B cell (primary cell): Measurements from ENCODE around the gene ADCY3. TPM values are rescaled to one million over a fixed set of nuclear protein-coding genes. Genes with fewer than 3 reads are reported as not detected.

Experiments used
- ATAC-seq: fragments of 200-7000 bp; cut with Tn5 transposase; one replicate; pipeline ENCODE4 v1.10.0; 2021; ENCODE audit warnings: low read depth, mild to moderate bottlenecking, moderate number of reproducible peaks, moderate library complexity
- CTCF ChIA-PET: fragments of 350-600 bp; sonication (Branson Sonifier 250); formaldehyde crosslinking; loops from one replicate; lab custom pipeline; 2021; ENCODE audit warnings: antibody characterized with exemption, inconsistent platforms; lab: Charles Lee
- POLR2A ChIA-PET: fragments of 350-600 bp; sonication (Branson Sonifier 250); formaldehyde crosslinking; loops from one replicate; lab custom pipeline; 2021; ENCODE audit warnings: antibody characterized with exemption; lab: Charles Lee
- DNase-seq: peaks from one replicate; pipeline ENCODE4 v3.0.0; 2013
- H2AFZ ChIP-seq: 2 replicates; pipeline ENCODE4 v1.6.1; 2012; ENCODE audit warnings: mild to moderate bottlenecking, low read depth, low read length; ENCODE audit not compliant: insufficient read depth, poor library complexity, severe bottlenecking
- H3K27ac ChIP-seq, 2 donors: 1 replicate in 1 of 2; 2 replicates in 1 of 2; pipeline ENCODE4 v1.5.1; 2012 to 2013; ENCODE audit warnings: low read length in 2 of 2, mild to moderate bottlenecking in 2 of 2, moderate library complexity in 1 of 2
- H3K27me3 ChIP-seq, 4 experiments: fragments of 200-600 bp in 1 of 4; sonication (generic) in 1 of 4; replicated peaks in 1 of 4; 1 replicate in 2 of 4; 2 replicates in 2 of 4; pipeline versions ENCODE4 v1.6.1 to v1.7.0; 2013 to 2016; ENCODE audit warnings: low read length in 3 of 4, mild to moderate bottlenecking in 2 of 4, mixed read lengths in 1 of 4, moderate library complexity in 1 of 4; ENCODE audit not compliant: insufficient read depth in 4 of 4, control insufficient read depth in 3 of 4; ENCODE audit errors: control extremely low read depth in 1 of 4
- H3K36me3 ChIP-seq, 2 experiments: replicated peaks in 1 of 2; 1 replicate in 1 of 2; 2 replicates in 1 of 2; pipeline versions ENCODE4 v1.6.1 to v1.7.1; 2013; ENCODE audit warnings: low read length in 1 of 2; ENCODE audit not compliant: insufficient read depth in 2 of 2, control insufficient read depth in 1 of 2; ENCODE audit errors: control extremely low read depth in 1 of 2, extremely low read depth in 1 of 2
- H3K4me1 ChIP-seq, 2 donors: fragments of 200-600 bp in 1 of 2; sonication (generic) in 1 of 2; 1 replicate in 1 of 2; 2 replicates in 1 of 2; pipeline versions ENCODE4 v1.5.1 to v1.6.1; 2013 to 2017; ENCODE audit warnings: low read length in 2 of 2; ENCODE audit not compliant: control insufficient read depth in 2 of 2, insufficient read depth in 2 of 2
- H3K4me2 ChIP-seq: replicated peaks from 2 replicates; pipeline ENCODE3; 2012; ENCODE audit warnings: mild to moderate bottlenecking, low read depth, low read length; ENCODE audit not compliant: poor library complexity, severe bottlenecking
- H3K4me3 ChIP-seq, 5 experiments: fragments of 200-600 bp in 1 of 5; sonication (generic) in 1 of 5; 1 replicate in 3 of 5; 2 replicates in 2 of 5; pipeline versions ENCODE4 v1.5.1 to v1.7.0; 2011 to 2016; ENCODE audit warnings: low read length in 4 of 5, mild to moderate bottlenecking in 4 of 5, low read depth in 2 of 5, control low read depth in 1 of 5, moderate library complexity in 1 of 5; ENCODE audit not compliant: insufficient read depth in 1 of 5; ENCODE audit errors: control extremely low read depth in 1 of 5, extremely low read depth in 1 of 5
- H3K79me2 ChIP-seq: fragments of 200-600 bp; sonication (generic); one replicate; pipeline ENCODE4 v1.6.0; 2016; ENCODE audit warnings: low read length; ENCODE audit not compliant: control insufficient read depth, insufficient read depth
- H3K9ac ChIP-seq: fragments of 200-600 bp; sonication (generic); 2 replicates; pipeline ENCODE4 v1.6.1; 2017; ENCODE audit warnings: mild to moderate bottlenecking, low read length, moderate library complexity
- H3K9me3 ChIP-seq, 3 donors: one replicate each; pipeline versions ENCODE4 v1.6.1 to v1.7.1; 2013; ENCODE audit warnings: low read length in 2 of 3; ENCODE audit not compliant: control insufficient read depth in 2 of 3, insufficient read depth in 1 of 3; ENCODE audit errors: control extremely low read depth in 1 of 3
- H4K20me1 ChIP-seq: 2 replicates; pipeline ENCODE4 v1.6.0; 2012; ENCODE audit warnings: mild to moderate bottlenecking, low read length; ENCODE audit not compliant: insufficient read depth, control insufficient read depth, poor library complexity, severe bottlenecking
- H3K27ac Mint-ChIP-seq: one replicate; pipeline ENCODE4 v1.8.0; 2021; ENCODE audit warnings: mixed read lengths
- H3K27me3 Mint-ChIP-seq: one replicate; pipeline ENCODE4 v1.8.0; 2021; ENCODE audit warnings: mixed read lengths
- H3K4me1 Mint-ChIP-seq: one replicate; pipeline ENCODE4 v1.8.0; 2021; ENCODE audit warnings: mixed read lengths
- H3K4me3 Mint-ChIP-seq: one replicate; pipeline ENCODE4 v1.8.0; 2021; ENCODE audit warnings: mixed read lengths
- H3K9me3 Mint-ChIP-seq: one replicate; pipeline ENCODE4 v1.8.0; 2022; ENCODE audit warnings: mixed read lengths; ENCODE audit not compliant: insufficient read depth
- CTCF ChIP-seq: fragments of 200-600 bp; IDR thresholded peaks from one replicate; pipeline ENCODE4 v1.8.0; 2022; ENCODE audit warnings: antibody characterized with exemption, mild to moderate bottlenecking
- EZH2 ChIP-seq: IDR thresholded peaks from 2 replicates; pipeline ENCODE4 v1.6.1; 2012; ENCODE audit warnings: borderline replicate concordance, low read depth, mild to moderate bottlenecking, moderate library complexity, low read length; ENCODE audit not compliant: insufficient read depth, poor library complexity, severe bottlenecking
- WGBS: methylation state at CpG from one replicate; pipeline ENCODE4 v1.1.5; 2013; ENCODE audit warnings: missing lambda C conversion rate; ENCODE audit not compliant: insufficient coverage; 5-methylcytosine and 5-hydroxymethylcytosine counted together
- intact Hi-C: fragments of 100-400 bp; cut with micrococcal nuclease; formaldehyde crosslinking; loops from one replicate; pipeline ENCODE4 v1.10.0; 2022
- polyA plus RNA-seq: library from polyadenylated mRNA; depleted of rRNA; stranded (reverse); fragments of >200 nt; gene quantifications from 2 replicates; pipeline ENCODE4 v1.2.3, GENCODE V29; 2012
- total RNA-seq, 2 donors: library from RNA; stranded (reverse); fragments of 120-200 nt in 1 of 2; gene quantifications; 1 replicate in 1 of 2; 2 replicates in 1 of 2; pipeline versions ENCODE4 v1.2.3 to v1.2.4, GENCODE V29; 2013 to 2022

ADCY3 gene
- total and polyA plus RNA-seq, 2 donors (not counting 1 experiment from before 2014, with no cell fraction given) = 48.4 to 73.0 TPM

GRCh38 chr2:24820598-24821432 is 99.2 kb downstream of the ADCY3 start:
- Mint-ChIP-seq H3K4me3 (no peak overlapping the region), H3K27me3 (no peaks in the 10 kb centered on the region), H3K27ac (no peak overlapping the region), H3K9me3 (no peaks in the 10 kb centered on the region), H3K4me1 (peaks cover 2% of the 10 kb centered on the region)
- Histone ChIP-seq H2AFZ (no peak overlapping the region), H3K9ac (no peak overlapping the region), H3K27me3 (no peaks in the 10 kb centered on the region), H3K36me3 (peaks cover 0 to 39% of the 10 kb centered on the region in 2 experiments), H3K9me3 (no peaks in the 10 kb centered on the region), H3K4me2 (no peak overlapping the region), H4K20me1 (no peaks in the 10 kb centered on the region), H3K79me2 (no peaks in the 10 kb centered on the region), H3K4me3 (no peak overlapping the region), H3K27ac (no peak overlapping the region), H3K4me1 (no peaks in the 10 kb centered on the region)
- TF ChIP-seq CTCF (no peak), EZH2 (no peak)
- ChIA-PET CTCF (interaction anchor here (0.9 kb wide), 1 partner anchor 995 kb away, joined by 3 read pairs; no protein-coding TSS in a partner anchor), POLR2A (no interaction called here)
- ATAC-seq (no peak), DNase-seq (no peak)
- WGBS = 95% methylated on average over 14 of the region's 17 CpGs
- intact Hi-C loops = no loop called here

- ATAC-seq (no peak), DNase-seq (no peak)
- ChIA-PET POLR2A (interaction anchor here (0.7 kb wide), 1 partner anchor 25 kb away, joined by 9 read pairs; no protein-coding TSS in a partner anchor), CTCF (no interaction called here)
- Histone ChIP-seq H3K36me3 (peaks cover 0 to 38% of the 10 kb centered on the region in 2 experiments), H2AFZ (no peak overlapping the region), H4K20me1 (no peaks in the 10 kb centered on the region), H3K9ac (no peak overlapping the region), H3K27me3 (no peaks in the 10 kb centered on the region), H3K9me3 (no peaks in the 10 kb centered on the region), H3K4me3 (no peak overlapping the region), H3K79me2 (peaks cover 1% of the 10 kb centered on the region), H3K27ac (no peak overlapping the region), H3K4me1 (no peaks in the 10 kb centered on the region), H3K4me2 (no peak overlapping the region)
- intact Hi-C loops = no loop called here
- no peak overlapping the region for H3K4me3 Mint-ChIP-seq
- H3K27me3 Mint-ChIP-seq = no peaks in the 10 kb centered on the region
- H3K9me3 Mint-ChIP-seq = no peaks in the 10 kb centered on the region
- no peak for TF ChIP-seq CTCF
- TF ChIP-seq EZH2 = no peak
- H3K4me1 Mint-ChIP-seq = peaks cover 2% of the 10 kb centered on the region
- no peak overlapping the region for H3K27ac Mint-ChIP-seq
- 95% methylated on average over 7 of the region's 7 CpGs for WGBS
Observed at GRCh38 chr2:24820175-24820513, 99.9 kb downstream of the ADCY3 start.
